ENCODE data around the gene KHK.
A peak's percentile ranks its signal among the peaks of the same experiment; 100 is the strongest.

KHK gene

GRCh38 chr2:27130396-27130795, 43.8 kb downstream of the KHK start:
- no peak for DNase-seq

DNA sequence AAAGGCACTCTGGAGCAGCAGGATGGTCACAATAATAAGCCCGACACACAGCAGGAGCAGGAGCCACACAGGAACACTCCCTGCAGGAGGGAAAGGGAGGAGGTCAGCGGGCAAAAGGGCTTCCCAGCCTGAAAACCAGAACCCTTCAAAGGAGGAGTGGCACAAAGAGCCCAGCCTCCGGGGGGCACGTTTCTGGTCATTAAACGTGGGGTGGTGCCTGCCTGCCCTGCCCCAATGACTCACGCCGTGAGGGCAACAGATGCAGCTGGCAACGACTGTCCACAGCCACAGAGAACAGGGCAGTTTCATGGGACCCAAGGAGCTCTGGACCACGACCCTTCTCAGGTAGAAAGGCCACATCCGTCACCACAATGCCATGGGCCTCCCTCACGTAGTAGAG, 44.9 kb downstream of the KHK start:
- no peak for DNase-seq

- DNase-seq: peak in 1 of 2 experiments; percentile 30
These were observed 46.8 kb downstream of the KHK start for GRCh38 chr2:27133195-27133875.

DNA sequence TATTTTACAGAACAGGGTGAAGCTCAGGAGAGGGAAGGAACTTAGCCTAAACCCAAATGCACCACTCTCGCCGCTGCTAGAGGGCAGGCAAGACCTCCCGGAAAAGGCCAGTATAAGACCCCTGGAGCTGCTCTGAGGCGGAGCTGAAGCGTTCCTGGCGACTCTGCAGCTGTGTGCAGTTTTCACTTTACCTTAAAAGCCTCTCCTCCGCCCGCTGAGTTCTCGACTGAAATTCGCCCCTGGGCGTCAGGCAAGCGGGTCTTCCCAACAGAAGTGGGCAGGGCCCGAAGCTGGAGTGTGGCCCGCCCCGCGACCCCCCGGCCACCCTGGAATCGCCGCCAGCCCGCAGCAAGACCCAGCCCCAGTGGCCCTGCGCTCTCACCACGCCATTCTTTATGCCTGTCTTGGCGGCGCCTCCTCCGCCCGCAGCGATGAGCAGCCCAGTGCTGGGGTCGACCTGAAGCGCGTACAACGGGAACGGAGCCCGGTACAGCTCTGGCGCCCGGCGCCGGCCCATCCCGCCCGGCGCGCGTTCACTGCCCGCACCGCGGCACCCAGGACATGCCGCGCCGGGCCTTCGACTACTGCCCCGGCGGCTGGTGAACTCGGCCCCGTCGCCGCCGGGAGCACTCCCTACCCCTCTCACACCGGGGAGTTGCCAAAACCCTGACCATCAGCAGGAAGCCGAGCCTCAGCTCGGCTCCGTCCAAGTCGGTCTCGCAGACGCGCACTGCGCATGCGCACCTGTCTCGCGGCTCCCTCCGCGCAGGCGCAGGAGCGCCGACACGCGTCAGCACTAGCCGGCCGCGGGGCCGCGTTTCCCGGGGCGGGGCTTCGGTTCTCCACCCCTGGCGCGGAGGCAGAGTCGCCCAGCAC, 47.6 kb downstream of the KHK start, which contains the start of gene PREB:
TSS of gene PREB (minus strand) at position 732 of the 876 bp plus-strand sequence. CDS start at position 517, 215 bp downstream.
- peak; percentile 92 to 98 for DNase-seq

DNA sequence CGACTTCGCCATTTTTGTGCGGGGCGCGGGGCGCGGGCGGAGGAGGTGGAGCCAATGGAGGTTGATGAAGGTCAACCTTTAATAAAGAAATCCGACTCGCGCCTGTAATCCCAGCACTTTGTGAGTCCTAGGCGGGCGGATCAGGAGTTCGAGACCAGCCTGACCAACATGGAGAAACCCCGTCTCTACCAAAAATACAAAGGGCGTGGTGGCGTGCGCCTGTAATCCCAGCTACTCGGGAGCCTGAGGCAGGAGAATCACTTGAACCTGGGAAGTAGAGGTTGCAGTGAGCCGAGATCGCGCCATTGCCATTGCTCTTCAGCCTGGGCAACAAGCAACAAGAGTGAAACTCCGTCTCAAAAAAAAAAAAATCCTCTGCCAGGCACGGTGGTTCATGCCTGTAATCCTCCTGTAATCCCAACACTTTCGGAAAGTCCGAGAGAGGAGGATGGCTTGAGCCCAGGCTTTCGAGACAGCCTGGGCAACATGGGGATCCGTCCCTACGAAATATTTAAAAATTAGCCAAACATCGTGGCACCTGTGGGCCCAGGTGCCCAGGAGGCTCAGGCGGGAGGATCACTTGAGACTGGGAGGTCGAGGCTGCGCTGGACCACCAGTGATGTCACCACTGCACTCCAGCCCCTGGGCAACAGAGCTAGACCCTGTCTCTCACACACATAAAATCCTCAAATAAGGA, 48.4 kb downstream of the KHK start:
- DNase-seq: no peak

GRCh38 chr2:27135478-27135955, 48.9 kb downstream of the KHK start:
- DNase-seq: no peak

- no peak for DNase-seq
These were observed 50.2 kb downstream of the KHK start for GRCh38 chr2:27136751-27137150.

GRCh38 chr2:27137322-27137935, 50.9 kb downstream of the KHK start:
- no peak for DNase-seq

DNA sequence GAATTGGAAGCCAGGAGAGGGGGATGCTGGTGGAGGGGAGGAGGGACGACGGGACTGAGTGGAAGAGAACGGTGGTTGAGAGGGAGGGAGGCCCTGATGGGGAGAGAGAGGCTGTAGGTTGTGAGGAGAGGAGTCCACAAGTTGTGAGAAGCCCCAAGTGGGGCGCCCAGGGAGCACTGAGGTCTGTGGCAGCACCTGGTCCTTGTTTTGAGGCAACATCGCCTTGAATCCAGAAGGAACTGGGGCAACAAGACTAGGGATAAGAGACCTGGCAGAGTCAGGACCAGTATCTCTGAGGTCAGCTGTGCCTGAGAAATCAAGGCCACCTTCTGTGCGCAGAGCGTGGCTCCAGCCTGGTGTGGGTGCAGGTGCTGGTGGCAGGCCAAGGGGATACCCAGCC, 51.5 kb downstream of the KHK start:
- no peak for DNase-seq

DNA sequence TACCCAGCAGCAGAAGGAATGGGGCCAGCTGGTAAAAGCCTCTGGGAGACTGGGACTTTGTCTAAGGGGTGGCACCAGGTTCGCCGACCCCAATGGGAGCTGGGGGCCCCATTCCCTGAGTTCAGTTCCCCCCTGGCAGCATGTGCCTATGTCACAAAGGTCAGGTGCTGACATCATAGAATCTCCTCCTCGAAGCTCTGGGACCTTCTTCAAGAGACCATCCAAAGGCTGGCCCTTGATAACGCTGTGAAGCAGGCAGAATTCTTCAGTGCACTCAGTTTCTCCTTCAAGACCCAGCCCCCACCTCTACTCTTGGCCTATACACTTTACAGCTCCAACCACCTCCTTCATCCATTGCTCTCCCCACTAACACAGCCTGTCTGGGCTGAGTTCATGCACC, 52.7 kb downstream of the KHK start, which contains the start of gene PRR30:
TSS of gene PRR30 (minus strand) at position 101 of the 400 bp plus-strand sequence. CDS start 1,081 bp downstream, outside the sequence.
- no peak for DNase-seq

DNA sequence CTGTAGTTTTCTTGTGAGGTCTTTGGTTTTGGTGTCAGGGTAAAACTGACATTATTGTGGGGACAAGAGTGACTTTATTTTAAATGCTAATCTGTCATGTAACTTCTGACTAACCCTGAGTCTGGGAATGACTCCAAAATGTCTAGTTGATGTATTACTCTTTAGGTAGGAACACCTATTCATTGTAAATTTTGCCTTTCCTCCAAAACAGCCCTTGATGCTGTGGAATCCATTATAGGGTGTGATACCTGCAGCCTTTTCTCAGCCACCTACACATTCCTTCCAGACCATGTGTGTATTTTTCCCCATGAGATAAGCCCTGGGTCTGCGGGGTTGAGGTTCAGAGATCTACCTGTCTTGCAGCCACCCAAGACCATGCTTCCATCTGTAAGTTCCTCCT, 56.7 kb downstream of the KHK start:
- DNase-seq: no peak

DNA sequence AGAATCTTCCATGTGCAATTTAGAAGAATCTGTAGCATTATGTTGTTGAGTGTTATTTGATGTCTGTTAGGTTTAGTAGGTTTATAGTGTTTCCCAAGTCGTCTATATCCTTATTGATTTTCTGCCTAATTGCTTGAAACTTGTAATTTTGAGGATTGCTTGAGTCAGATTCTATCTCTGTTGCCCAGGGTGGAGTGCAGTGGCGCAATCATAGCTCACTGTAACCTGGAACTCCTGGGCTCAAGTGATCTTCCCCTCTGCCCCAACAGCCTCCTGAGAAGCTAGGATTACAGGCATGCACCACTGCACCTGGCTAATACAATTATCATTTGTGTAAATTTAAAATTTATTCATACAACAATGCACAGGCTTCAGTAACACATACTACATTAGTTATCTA, 59.1 kb downstream of the KHK start:
- no peak for DNase-seq

DNA sequence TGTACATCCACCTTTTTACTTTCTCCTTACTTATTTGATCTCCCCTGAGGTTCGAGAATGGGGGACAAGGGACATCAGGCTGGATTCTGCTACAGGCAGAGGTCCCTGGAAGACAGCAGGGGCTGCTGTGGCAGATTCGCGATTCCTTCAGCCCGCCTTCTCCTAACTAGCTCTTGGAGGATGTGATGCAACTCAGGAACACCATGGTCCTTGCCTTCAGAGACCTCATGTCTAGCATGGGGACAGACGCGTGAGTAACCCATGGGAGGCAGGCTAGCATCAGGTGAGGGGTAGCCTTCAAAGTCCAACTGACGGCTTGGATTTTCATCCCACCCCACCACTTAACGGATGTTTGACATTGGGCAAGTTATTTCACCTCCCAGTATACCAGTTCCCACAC, 61.4 kb downstream of the KHK start:
- no peak for DNase-seq

GRCh38 chr2:27148801-27149439, 62.3 kb downstream of the KHK start, which contains the start of gene TCF23:
TSS of gene TCF23 (plus strand) at chr2:27149004. CDS start at chr2:27149134, 130 bp downstream.
- DNase-seq: no peak

DNA sequence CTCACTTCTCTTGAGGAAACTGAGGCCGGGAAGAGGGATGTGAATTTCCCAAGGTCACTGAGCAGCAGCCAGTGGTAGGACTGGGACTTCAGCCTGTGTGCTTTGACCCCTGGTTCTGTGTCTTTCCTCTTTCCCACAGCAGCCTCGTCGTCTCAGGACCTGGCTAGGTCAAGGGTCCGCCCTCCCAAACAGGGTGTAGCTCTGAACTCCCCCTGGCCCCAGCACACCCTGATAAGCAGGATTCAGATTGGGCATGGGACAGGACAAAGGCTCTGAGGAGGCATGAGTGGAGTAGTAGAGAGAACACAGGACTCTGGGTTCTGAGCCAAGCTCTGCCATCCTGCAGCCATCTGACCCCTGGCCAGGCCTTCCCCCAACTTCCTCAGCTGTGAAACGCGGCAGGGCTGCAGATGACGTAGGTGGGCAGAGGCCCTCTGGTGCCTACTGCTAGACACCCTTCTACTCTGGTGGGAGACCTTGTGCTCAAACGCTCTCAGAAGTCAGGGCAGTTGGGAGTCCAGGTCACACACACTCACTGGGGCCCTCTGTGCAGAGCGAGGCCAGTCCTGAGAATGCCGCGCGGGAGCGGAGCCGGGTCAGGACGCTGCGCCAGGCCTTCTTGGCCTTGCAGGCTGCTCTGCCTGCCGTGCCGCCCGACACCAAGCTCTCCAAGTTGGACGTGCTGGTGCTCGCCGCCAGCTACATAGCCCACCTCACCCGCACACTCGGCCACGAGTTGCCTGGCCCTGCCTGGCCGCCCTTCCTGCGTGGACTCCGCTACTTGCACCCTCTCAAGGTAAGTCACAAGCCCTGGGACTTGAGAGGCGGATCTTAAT, 63.2 kb downstream of the KHK start:
- DNase-seq: no peak

Measured in NCI-H446 (cell line).